GM18867 (cell line): ENCODE results near the gene NKX1-2.

Source experiments
- ATAC-seq: cut with Tn5 transposase; IDR thresholded peaks from one replicate; pipeline ENCODE4 v1.9.1; 2021; ENCODE audit warnings: mild to moderate bottlenecking, moderate library complexity; ENCODE audit not compliant: unreplicated experiment

NKX1-2 gene

DNA sequence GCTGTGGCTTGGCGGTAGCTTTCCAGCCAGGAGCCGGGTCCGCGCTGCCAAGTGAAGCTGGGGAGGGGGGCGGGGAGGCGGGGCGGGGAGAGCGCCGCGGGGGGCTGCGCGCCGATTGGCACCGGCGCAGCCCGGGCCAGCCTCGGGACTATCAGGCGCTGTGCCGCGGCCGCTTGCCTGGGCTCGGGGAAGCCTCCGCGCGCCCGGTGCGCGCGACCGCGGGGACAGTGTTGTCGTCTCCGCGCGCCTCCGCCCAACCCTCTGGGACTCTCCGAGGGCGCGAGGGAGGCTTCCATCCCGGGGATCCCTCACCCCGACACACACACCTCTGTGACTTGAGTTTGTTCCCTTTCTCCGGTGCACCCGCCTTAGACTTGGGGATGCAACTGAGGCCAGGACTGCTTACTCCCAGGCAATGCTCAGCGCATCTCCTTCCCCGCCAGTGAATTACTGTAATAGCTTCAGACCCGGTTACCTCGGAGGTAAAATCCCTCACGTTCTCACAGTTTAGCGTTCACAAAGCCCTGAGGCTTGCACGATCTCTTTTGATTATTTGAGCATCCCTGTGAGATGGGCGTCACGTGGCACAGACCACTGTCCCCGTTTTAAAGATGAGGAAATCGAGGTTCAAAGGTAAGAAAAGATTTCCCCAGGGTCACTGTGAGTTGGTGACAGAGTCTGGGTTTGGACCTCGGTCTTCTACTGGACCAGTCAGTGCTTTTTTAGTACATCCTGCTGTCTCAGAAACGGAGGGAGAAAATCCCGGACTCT is at the start of gene NKX1-2:
NKX1-2 (minus strand) TSS at position 24 of the 771 bp plus-strand sequence. CDS start 92 bp downstream, outside the sequence.
- ATAC-seq, result no peak

GRCh38 chr10:124498056-124498455 is 48.2 kb upstream of the NKX1-2 start:
- ATAC-seq, result no peak

DNA sequence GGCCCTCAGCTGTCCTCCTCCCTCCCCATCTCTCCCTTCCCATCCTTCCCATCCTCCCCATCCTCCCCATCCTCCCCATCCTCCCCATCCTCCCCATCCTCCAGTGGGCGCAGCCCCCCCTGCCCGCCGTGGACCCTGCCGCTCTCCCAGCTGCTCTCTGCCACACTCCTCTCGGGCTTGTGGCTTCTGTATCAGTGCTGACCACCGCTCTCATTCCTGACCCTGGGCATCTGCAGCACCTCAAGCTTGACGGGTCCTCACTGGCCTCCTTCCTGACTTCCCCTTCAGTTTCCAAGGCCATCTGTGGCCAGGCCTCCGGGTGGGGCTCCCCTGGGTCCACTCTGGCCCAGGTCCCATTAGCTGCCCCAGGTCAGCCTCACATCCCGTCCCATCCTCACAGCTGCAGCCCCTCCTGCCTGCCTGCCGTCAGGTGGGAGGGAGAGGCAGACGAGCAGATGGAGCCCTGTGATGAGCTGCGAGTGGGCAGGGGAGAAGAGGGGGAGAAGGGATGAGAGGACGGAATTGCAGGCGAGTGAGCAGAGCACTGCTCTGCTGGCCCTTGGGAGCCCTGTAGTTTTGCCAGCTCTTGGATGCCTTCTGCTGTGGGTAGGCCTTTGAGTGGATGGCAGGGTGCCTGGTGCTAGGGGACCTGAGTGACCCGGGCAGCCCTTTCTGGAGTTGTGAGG is 47.5 kb upstream of the NKX1-2 start:
- ATAC-seq, result no peak

GRCh38 chr10:124496620-124497019 is 46.8 kb upstream of the NKX1-2 start:
- ATAC-seq, result no peak

DNA sequence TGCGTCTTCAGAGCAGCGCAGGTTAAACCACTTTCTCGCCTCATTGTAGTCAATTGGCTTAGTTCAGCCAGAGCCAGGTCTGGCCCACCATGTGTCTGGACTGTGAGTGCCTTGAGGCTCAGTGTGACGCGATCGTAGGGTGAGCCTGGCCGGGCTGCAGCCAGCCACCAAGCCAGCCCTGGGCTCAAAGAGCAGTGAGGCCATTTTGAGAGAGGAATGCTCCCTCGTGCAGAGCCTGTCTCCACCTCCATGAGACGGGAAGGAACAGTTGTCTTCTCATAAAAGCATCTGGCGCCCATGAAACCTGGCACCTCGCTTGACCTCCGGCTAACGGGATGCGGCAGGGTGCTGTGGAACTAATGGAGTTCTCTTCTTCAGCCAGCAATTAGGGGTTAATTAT is 46.3 kb upstream of the NKX1-2 start:
- ATAC-seq, result no peak

DNA sequence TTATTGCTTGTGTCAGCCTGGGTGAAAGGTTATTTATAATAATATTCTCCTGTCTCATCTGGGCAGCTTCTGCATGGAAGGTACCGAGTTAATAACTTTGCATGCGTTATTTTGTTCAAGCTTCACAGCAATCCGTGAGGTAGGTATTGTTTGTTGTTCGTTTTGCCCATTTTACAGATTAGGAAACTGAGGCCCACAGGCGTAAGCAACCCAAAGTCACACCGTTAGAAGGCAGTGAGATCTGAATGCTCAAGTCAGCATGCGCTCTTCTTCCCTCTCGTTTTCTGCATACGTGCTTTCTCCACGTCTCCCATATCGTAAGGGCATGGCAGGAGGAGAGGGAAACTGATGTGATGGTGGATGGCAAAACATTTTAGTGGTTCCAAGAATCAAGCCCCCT is 45.9 kb upstream of the NKX1-2 start:
- ATAC-seq, result no peak

- no peak for ATAC-seq
These were observed 45.3 kb upstream of the NKX1-2 start for GRCh38 chr10:124495162-124495561.

DNA sequence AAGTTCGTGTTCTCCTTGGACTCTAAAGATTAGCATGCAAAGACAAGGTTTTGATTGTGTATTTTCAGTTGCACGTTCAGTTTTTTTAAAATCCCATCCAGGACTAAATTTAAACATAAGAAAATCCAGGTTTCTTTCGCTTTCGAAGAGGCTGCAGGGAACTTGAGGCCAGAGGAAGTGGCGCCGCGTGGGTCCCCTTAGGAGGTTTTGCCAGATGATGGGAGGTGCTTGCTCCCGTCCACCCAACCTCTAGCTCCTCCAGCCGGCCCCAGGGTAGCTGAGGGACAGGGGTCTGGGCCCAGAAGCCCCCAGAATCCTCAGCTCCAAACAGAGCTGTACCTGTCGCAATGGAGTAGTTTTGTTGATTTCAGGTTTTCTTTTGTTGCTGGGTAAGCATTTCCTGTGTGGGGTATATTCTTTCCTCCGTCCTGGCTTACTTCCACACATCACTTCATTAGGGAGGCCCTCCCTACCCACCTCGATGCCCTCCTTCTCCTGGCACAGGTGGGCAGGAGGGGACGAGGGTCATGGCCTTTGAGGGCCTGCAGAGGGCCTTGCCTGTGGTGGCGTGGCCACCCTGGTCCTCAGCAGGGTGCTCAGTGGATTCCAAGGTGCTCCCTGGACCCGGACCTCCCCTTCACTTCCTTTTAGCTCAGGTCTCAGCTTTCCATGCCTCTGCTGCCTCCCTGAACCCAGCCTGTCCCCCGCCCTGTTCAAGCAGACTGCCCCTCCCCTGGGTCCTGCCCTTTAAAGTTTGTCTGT is 44.4 kb upstream of the NKX1-2 start:
- no peak for ATAC-seq

DNA sequence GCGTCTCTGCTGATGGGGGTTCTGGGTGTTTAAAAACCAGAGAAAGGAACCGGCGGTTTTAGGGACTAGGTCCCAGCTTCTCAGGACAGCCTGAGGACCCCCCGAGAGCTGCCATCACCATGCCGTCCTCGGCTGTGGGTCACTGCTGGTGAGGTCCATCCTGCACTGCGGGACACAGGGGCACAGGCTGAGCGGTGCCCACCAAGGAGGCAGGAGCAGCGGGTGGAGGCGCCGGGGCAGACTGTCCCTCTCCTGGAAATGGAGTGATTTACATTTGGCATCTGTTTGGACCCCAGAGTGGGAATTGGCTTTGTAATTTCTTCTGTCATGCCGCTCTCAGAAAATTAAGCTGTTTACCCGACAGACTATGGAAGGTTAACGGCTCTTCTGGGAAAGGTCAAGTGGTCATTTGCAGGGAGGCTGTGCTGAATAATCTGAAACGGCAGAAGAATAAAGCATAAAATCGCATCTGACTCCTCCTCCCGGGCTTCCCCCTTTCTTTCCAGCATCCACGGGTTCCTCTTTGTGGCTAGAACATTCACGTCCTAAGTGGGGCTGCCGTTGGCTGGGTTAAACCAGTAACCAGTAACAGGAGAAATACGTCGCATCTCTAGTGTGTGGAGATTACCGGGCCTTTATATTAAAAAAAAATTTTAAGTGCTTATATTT is 43.5 kb upstream of the NKX1-2 start:
- ATAC-seq, result no peak

DNA sequence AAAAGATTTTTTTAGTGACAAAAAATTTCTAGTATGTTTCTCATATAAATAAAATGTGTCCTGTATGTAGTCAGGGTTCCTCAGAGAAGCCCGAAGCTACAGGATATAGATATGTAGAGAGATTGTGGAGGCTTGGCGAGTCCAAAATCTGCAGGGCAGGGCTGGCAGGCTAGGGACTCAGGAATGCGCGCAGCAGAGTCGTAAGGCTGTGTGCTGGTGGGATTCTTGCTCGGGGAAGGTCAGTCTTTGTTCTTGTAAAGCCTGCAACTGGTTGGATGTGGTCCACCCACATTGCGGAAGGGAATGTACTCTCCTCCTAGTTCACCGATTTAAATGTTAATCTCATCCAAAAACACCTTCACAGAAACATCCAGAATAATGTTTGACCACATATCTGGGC is 42.4 kb upstream of the NKX1-2 start:
- no peak for ATAC-seq

- ATAC-seq, result no peak
These were observed 41.3 kb upstream of the NKX1-2 start for GRCh38 chr10:124491105-124491504.

GRCh38 chr10:124486635-124487034 is 36.8 kb upstream of the NKX1-2 start:
- ATAC-seq, result no peak

DNA sequence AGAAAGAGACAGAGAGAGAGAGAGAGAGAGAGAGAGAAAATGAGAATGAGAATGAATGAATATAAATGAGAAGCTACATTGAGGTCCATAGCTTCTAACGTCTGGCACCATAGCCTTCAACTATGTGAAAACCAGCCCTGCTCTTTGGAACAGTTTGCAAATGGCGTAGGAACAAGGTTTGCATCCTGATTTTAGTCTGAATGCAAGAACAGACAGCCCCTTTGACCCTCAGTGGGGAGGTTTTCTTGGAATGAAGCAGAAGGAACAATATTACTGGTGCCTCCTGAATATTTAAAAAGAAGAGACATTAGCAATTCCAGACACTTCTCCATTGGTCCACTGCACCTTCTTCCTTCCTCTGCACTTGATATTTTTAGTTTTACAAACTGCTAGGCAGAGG is 34.8 kb upstream of the NKX1-2 start:
- no peak for ATAC-seq

- no peak for ATAC-seq
These were observed 34.2 kb upstream of the NKX1-2 start for GRCh38 chr10:124484031-124484430.

GRCh38 chr10:124482876-124483275 is 33.0 kb upstream of the NKX1-2 start:
- no peak for ATAC-seq

- no peak for ATAC-seq
These were observed 32.5 kb upstream of the NKX1-2 start for GRCh38 chr10:124482236-124482800.

- ATAC-seq, result no peak
These were observed 31.9 kb upstream of the NKX1-2 start for GRCh38 chr10:124481717-124482116.

GRCh38 chr10:124480860-124481259 is 31.0 kb upstream of the NKX1-2 start:
- ATAC-seq, result no peak

DNA sequence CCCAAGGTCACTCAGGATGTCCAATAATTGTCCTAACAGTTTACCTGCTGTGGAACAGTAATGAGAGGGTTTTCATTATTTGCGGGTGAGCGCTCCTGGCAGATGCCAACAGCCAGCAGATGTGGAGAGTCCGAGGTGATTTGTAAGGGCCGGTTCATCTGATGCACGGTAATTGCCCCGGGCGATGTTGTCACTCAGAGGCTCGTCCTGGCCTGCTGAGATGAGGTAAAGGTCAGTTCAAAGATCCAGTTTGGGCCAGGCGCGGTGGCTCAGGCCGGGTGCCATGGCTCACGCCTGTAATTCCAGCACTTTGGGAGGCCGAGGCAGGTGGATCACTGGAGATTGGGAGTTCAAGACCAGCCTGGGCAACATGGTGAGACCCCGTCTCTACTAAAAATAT is 28.7 kb upstream of the NKX1-2 start:
- no peak for ATAC-seq

GRCh38 chr10:124477614-124478363 is 28.0 kb upstream of the NKX1-2 start:
- ATAC-seq, result no peak
